HG03457 (cell line): ENCODE data around the gene KRTAP16-1.
"Not testable (repeated sequence)": the region's sequence is repeated elsewhere in the genome, so short reads cannot be mapped to it uniquely, and the experiment has no call there.

ENCODE experiments used
- ATAC-seq: cut with Tn5 transposase; IDR thresholded peaks from one replicate; pipeline ENCODE4 v1.9.1; 2021; ENCODE audit warnings: moderate number of reproducible peaks; ENCODE audit not compliant: unreplicated experiment

The KRTAP16-1 gene

GRCh38 chr17:41302981-41303380 is 6.1 kb downstream of the KRTAP16-1 start:
- ATAC-seq = no peak

GRCh38 chr17:41301916-41302901 is 6.9 kb downstream of the KRTAP16-1 start, which contains the start of gene KRTAP29-1:
Gene KRTAP29-1, minus strand, starts transcription at chr17:41302851. Its CDS starts 0 bp downstream, at chr17:41302851.
- ATAC-seq = no peak

- ATAC-seq = no peak
These were observed 7.8 kb downstream of the KRTAP16-1 start for GRCh38 chr17:41301204-41301790.

GRCh38 chr17:41298458-41299135 is 10.5 kb downstream of the KRTAP16-1 start:
- no peak for ATAC-seq

GRCh38 chr17:41296846-41297245 is 12.3 kb downstream of the KRTAP16-1 start:
- no peak for ATAC-seq

GRCh38 chr17:41294016-41294415 is 15.1 kb downstream of the KRTAP16-1 start:
- ATAC-seq = no peak

GRCh38 chr17:41287050-41287449 is 22.1 kb downstream of the KRTAP16-1 start:
- ATAC-seq = no peak

- no peak for ATAC-seq
These were observed 24.6 kb downstream of the KRTAP16-1 start for GRCh38 chr17:41284546-41284945.

- ATAC-seq = no peak
These were observed 25.1 kb downstream of the KRTAP16-1 start for GRCh38 chr17:41284043-41284442.

GRCh38 chr17:41278176-41278955 is 30.7 kb downstream of the KRTAP16-1 start:
- ATAC-seq = no peak

GRCh38 chr17:41275648-41276190 is 33.4 kb downstream of the KRTAP16-1 start, which contains the start of gene KRTAP9-7:
Gene KRTAP9-7, plus strand, starts transcription at chr17:41275698. Its CDS starts 0 bp downstream, at chr17:41275698.
- ATAC-seq = not testable (repeated sequence)

GRCh38 chr17:41271858-41272257 is 37.3 kb downstream of the KRTAP16-1 start:
- ATAC-seq = no peak

GRCh38 chr17:41271323-41271722 is 37.8 kb downstream of the KRTAP16-1 start:
- ATAC-seq = not testable (repeated sequence)

GRCh38 chr17:41267711-41268110 is 41.4 kb downstream of the KRTAP16-1 start:
- no peak for ATAC-seq

GRCh38 chr17:41265078-41265477 is 44.0 kb downstream of the KRTAP16-1 start, which contains the start of gene KRTAP9-6:
Gene KRTAP9-6, plus strand, starts transcription at chr17:41265378. Its CDS starts 0 bp downstream, at chr17:41265378.
- ATAC-seq = no peak

GRCh38 chr17:41264599-41264998 is 44.5 kb downstream of the KRTAP16-1 start:
- no peak for ATAC-seq

GRCh38 chr17:41263212-41263611 is 45.9 kb downstream of the KRTAP16-1 start:
- ATAC-seq = no peak

- ATAC-seq = no peak
These were observed 50.7 kb downstream of the KRTAP16-1 start for GRCh38 chr17:41258406-41258805.
